Loucy (cell line): Measurements from ENCODE around the gene JRKL.
A peak's percentile ranks its signal among the peaks of the same experiment; 100 is the strongest.

ENCODE experiments used
- CTCF ChIP-seq: fragments of 200-600 bp; sonication (generic); conservative IDR thresholded peaks from 2 replicates; pipeline ENCODE4 v1.5.1; 2014; ENCODE audit warnings: mild to moderate bottlenecking, antibody characterized with exemption, low read length
- EZH2phosphoT487 ChIP-seq: fragments of 200-600 bp; IDR thresholded peaks from 2 replicates; pipeline ENCODE4 v1.6.1; 2018; ENCODE audit warnings: antibody characterized with exemption, mild to moderate bottlenecking, moderate library complexity, borderline replicate concordance

DNA sequence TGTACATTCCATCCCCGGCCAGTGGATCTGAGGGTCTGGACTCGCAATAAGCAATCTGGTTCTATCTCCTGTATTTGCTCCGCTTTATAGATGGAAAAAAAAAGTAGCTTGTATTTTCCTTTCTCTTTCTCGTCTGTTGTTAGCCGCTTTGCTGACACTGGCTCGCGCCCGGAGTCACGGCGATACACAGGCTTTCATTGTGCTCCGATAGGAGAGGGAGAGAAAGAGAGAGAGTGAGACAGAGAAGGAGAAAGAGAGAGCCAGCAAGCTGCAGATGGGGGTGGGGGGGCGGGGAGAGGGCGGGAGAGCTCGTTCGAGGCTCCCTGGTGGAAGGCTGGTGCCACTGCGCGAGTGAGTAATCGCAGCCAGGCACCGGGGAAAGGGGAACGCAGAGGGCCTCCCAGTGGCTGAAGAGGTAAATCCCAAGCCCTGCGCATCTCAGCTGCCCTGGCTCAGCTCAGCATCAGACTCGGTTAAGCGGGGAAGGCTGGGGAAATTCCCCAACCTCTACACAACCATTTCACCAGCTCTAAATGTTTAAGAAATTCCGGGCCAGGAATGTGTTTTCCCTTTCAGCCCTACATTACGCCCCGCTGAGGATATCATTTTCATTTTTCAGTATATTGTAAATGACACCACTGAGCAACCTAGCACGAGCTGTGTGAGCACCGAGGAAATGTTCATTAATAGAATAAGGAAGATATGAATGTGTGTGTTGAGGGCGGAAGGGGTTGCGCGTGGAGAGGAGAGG is 46.7 kb upstream of the JRKL start, which contains the start of gene MAML2:
- TF ChIP-seq CTCF (peak; percentile 70), EZH2phosphoT487 (no peak)
